B cell (primary cell): Measurements from ENCODE around the gene PLXDC1. TPM values are rescaled to one million over a fixed set of nuclear protein-coding genes. Genes with fewer than 3 reads are reported as not detected.

Experiments
- ATAC-seq: fragments of 200-7000 bp; cut with Tn5 transposase; one replicate; pipeline ENCODE4 v1.10.0; 2021; ENCODE audit warnings: low read depth, mild to moderate bottlenecking, moderate number of reproducible peaks, moderate library complexity
- CTCF ChIA-PET: fragments of 350-600 bp; sonication (Branson Sonifier 250); formaldehyde crosslinking; loops from one replicate; lab custom pipeline; 2021; ENCODE audit warnings: antibody characterized with exemption, inconsistent platforms; lab: Charles Lee
- POLR2A ChIA-PET: fragments of 350-600 bp; sonication (Branson Sonifier 250); formaldehyde crosslinking; loops from one replicate; lab custom pipeline; 2021; ENCODE audit warnings: antibody characterized with exemption; lab: Charles Lee
- DNase-seq: peaks from one replicate; pipeline ENCODE4 v3.0.0; 2013
- H2AFZ ChIP-seq: 2 replicates; pipeline ENCODE4 v1.6.1; 2012; ENCODE audit warnings: mild to moderate bottlenecking, low read depth, low read length; ENCODE audit not compliant: insufficient read depth, poor library complexity, severe bottlenecking
- H3K27ac ChIP-seq, 2 donors: 1 replicate in 1 of 2; 2 replicates in 1 of 2; pipeline ENCODE4 v1.5.1; 2012 to 2013; ENCODE audit warnings: low read length in 2 of 2, mild to moderate bottlenecking in 2 of 2, moderate library complexity in 1 of 2
- H3K27me3 ChIP-seq, 4 experiments: fragments of 200-600 bp in 1 of 4; sonication (generic) in 1 of 4; replicated peaks in 1 of 4; 1 replicate in 2 of 4; 2 replicates in 2 of 4; pipeline versions ENCODE4 v1.6.1 to v1.7.0; 2013 to 2016; ENCODE audit warnings: low read length in 3 of 4, mild to moderate bottlenecking in 2 of 4, mixed read lengths in 1 of 4, moderate library complexity in 1 of 4; ENCODE audit not compliant: insufficient read depth in 4 of 4, control insufficient read depth in 3 of 4; ENCODE audit errors: control extremely low read depth in 1 of 4
- H3K36me3 ChIP-seq, 2 experiments: replicated peaks in 1 of 2; 1 replicate in 1 of 2; 2 replicates in 1 of 2; pipeline versions ENCODE4 v1.6.1 to v1.7.1; 2013; ENCODE audit warnings: low read length in 1 of 2; ENCODE audit not compliant: insufficient read depth in 2 of 2, control insufficient read depth in 1 of 2; ENCODE audit errors: control extremely low read depth in 1 of 2, extremely low read depth in 1 of 2
- H3K4me1 ChIP-seq, 2 donors: fragments of 200-600 bp in 1 of 2; sonication (generic) in 1 of 2; 1 replicate in 1 of 2; 2 replicates in 1 of 2; pipeline versions ENCODE4 v1.5.1 to v1.6.1; 2013 to 2017; ENCODE audit warnings: low read length in 2 of 2; ENCODE audit not compliant: control insufficient read depth in 2 of 2, insufficient read depth in 2 of 2
- H3K4me2 ChIP-seq: replicated peaks from 2 replicates; pipeline ENCODE3; 2012; ENCODE audit warnings: mild to moderate bottlenecking, low read depth, low read length; ENCODE audit not compliant: poor library complexity, severe bottlenecking
- H3K4me3 ChIP-seq, 5 experiments: fragments of 200-600 bp in 1 of 5; sonication (generic) in 1 of 5; 1 replicate in 3 of 5; 2 replicates in 2 of 5; pipeline versions ENCODE4 v1.5.1 to v1.7.0; 2011 to 2016; ENCODE audit warnings: low read length in 4 of 5, mild to moderate bottlenecking in 4 of 5, low read depth in 2 of 5, control low read depth in 1 of 5, moderate library complexity in 1 of 5; ENCODE audit not compliant: insufficient read depth in 1 of 5; ENCODE audit errors: control extremely low read depth in 1 of 5, extremely low read depth in 1 of 5
- H3K79me2 ChIP-seq: fragments of 200-600 bp; sonication (generic); one replicate; pipeline ENCODE4 v1.6.0; 2016; ENCODE audit warnings: low read length; ENCODE audit not compliant: control insufficient read depth, insufficient read depth
- H3K9ac ChIP-seq: fragments of 200-600 bp; sonication (generic); 2 replicates; pipeline ENCODE4 v1.6.1; 2017; ENCODE audit warnings: mild to moderate bottlenecking, low read length, moderate library complexity
- H3K9me3 ChIP-seq, 3 donors: one replicate each; pipeline versions ENCODE4 v1.6.1 to v1.7.1; 2013; ENCODE audit warnings: low read length in 2 of 3; ENCODE audit not compliant: control insufficient read depth in 2 of 3, insufficient read depth in 1 of 3; ENCODE audit errors: control extremely low read depth in 1 of 3
- H4K20me1 ChIP-seq: 2 replicates; pipeline ENCODE4 v1.6.0; 2012; ENCODE audit warnings: mild to moderate bottlenecking, low read length; ENCODE audit not compliant: insufficient read depth, control insufficient read depth, poor library complexity, severe bottlenecking
- H3K27ac Mint-ChIP-seq: one replicate; pipeline ENCODE4 v1.8.0; 2021; ENCODE audit warnings: mixed read lengths
- H3K27me3 Mint-ChIP-seq: one replicate; pipeline ENCODE4 v1.8.0; 2021; ENCODE audit warnings: mixed read lengths
- H3K4me1 Mint-ChIP-seq: one replicate; pipeline ENCODE4 v1.8.0; 2021; ENCODE audit warnings: mixed read lengths
- H3K4me3 Mint-ChIP-seq: one replicate; pipeline ENCODE4 v1.8.0; 2021; ENCODE audit warnings: mixed read lengths
- H3K9me3 Mint-ChIP-seq: one replicate; pipeline ENCODE4 v1.8.0; 2022; ENCODE audit warnings: mixed read lengths; ENCODE audit not compliant: insufficient read depth
- EZH2 ChIP-seq: IDR thresholded peaks from 2 replicates; pipeline ENCODE4 v1.6.1; 2012; ENCODE audit warnings: borderline replicate concordance, low read depth, mild to moderate bottlenecking, moderate library complexity, low read length; ENCODE audit not compliant: insufficient read depth, poor library complexity, severe bottlenecking
- WGBS: methylation state at CpG from one replicate; pipeline ENCODE4 v1.1.5; 2013; ENCODE audit warnings: missing lambda C conversion rate; ENCODE audit not compliant: insufficient coverage; 5-methylcytosine and 5-hydroxymethylcytosine counted together
- intact Hi-C: fragments of 100-400 bp; cut with micrococcal nuclease; formaldehyde crosslinking; loops from one replicate; pipeline ENCODE4 v1.10.0; 2022
- polyA plus RNA-seq: library from polyadenylated mRNA; depleted of rRNA; stranded (reverse); fragments of >200 nt; gene quantifications from 2 replicates; pipeline ENCODE4 v1.2.3, GENCODE V29; 2012
- total RNA-seq, 2 donors: library from RNA; stranded (reverse); fragments of 120-200 nt in 1 of 2; gene quantifications; 1 replicate in 1 of 2; 2 replicates in 1 of 2; pipeline versions ENCODE4 v1.2.3 to v1.2.4, GENCODE V29; 2013 to 2022
- TF ChIP-seq, protein P1 (sequence below): fragments of 200-600 bp; IDR thresholded peaks from one replicate; pipeline ENCODE4 v1.8.0; 2022; ENCODE audit warnings: antibody characterized with exemption, mild to moderate bottlenecking

PLXDC1 gene
- total and polyA plus RNA-seq, 2 donors (not counting 1 experiment from before 2014, with no cell fraction given), result 0.69 TPM; not detected in 1

GRCh38 chr17:39084558-39084957, 66.9 kb downstream of the PLXDC1 start:
- ChIA-PET CTCF (interaction anchor here (0.8 kb wide), 1 partner anchor 68 kb away, joined by 3 read pairs; no protein-coding TSS in a partner anchor), POLR2A (no interaction called here)
- H3K27me3 ChIP-seq, result no peaks in the 10 kb centered on the region
- H3K4me3 Mint-ChIP-seq, result no peak overlapping the region
- DNase-seq (no peak), ATAC-seq (no peak)
- WGBS, result 87% methylated on average over 11 of the region's 11 CpGs
- no peaks in the 10 kb centered on the region for H3K4me1 ChIP-seq
- no peak overlapping the region for H3K27ac ChIP-seq
- H4K20me1 ChIP-seq, result no peaks in the 10 kb centered on the region
- TF ChIP-seq, protein P1, sequence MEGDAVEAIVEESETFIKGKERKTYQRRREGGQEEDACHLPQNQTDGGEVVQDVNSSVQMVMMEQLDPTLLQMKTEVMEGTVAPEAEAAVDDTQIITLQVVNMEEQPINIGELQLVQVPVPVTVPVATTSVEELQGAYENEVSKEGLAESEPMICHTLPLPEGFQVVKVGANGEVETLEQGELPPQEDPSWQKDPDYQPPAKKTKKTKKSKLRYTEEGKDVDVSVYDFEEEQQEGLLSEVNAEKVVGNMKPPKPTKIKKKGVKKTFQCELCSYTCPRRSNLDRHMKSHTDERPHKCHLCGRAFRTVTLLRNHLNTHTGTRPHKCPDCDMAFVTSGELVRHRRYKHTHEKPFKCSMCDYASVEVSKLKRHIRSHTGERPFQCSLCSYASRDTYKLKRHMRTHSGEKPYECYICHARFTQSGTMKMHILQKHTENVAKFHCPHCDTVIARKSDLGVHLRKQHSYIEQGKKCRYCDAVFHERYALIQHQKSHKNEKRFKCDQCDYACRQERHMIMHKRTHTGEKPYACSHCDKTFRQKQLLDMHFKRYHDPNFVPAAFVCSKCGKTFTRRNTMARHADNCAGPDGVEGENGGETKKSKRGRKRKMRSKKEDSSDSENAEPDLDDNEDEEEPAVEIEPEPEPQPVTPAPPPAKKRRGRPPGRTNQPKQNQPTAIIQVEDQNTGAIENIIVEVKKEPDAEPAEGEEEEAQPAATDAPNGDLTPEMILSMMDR, result no peak
- TF ChIP-seq EZH2, result no peak
- no peak overlapping the region for H3K27ac Mint-ChIP-seq
- no peak overlapping the region for H2AFZ ChIP-seq
- intact Hi-C loops, result no loop called here
- H3K9me3 ChIP-seq, result no peaks in the 10 kb centered on the region
- H3K4me1 Mint-ChIP-seq, result no peaks in the 10 kb centered on the region
- no peaks in the 10 kb centered on the region for H3K79me2 ChIP-seq
- no peak overlapping the region for H3K9ac ChIP-seq
- H3K4me3 ChIP-seq, result no peak overlapping the region
- H3K4me2 ChIP-seq, result no peak overlapping the region
- no peaks in the 10 kb centered on the region for H3K9me3 Mint-ChIP-seq
- no peaks in the 10 kb centered on the region for H3K36me3 ChIP-seq
- no peaks in the 10 kb centered on the region for H3K27me3 Mint-ChIP-seq

GRCh38 chr17:39083270-39083669, 68.2 kb downstream of the PLXDC1 start:
- Histone ChIP-seq H2AFZ (no peak overlapping the region), H3K4me1 (no peaks in the 10 kb centered on the region), H3K36me3 (no peaks in the 10 kb centered on the region), H3K4me2 (no peak overlapping the region), H3K9ac (no peak overlapping the region), H3K27ac (no peak overlapping the region), H3K9me3 (no peaks in the 10 kb centered on the region), H3K79me2 (no peaks in the 10 kb centered on the region), H3K27me3 (no peaks in the 10 kb centered on the region), H3K4me3 (no peak overlapping the region), H4K20me1 (no peaks in the 10 kb centered on the region)
- no peaks in the 10 kb centered on the region for H3K4me1 Mint-ChIP-seq
- no peak for TF ChIP-seq EZH2
- TF ChIP-seq, protein P1, result no peak
- H3K27ac Mint-ChIP-seq, result no peak overlapping the region
- intact Hi-C loops, result no loop called here
- no peaks in the 10 kb centered on the region for H3K9me3 Mint-ChIP-seq
- H3K27me3 Mint-ChIP-seq, result no peaks in the 10 kb centered on the region
- ATAC-seq (no peak), DNase-seq (no peak)
- no peak overlapping the region for H3K4me3 Mint-ChIP-seq
- ChIA-PET POLR2A (interaction anchor here (0.7 kb wide), 1 partner anchor 55 kb away, joined by 4 read pairs; no protein-coding TSS in a partner anchor), CTCF (no interaction called here)
- 83% methylated on average over 5 of the region's 5 CpGs for WGBS
